Stimulated activated CD4-positive, alpha-beta T cell treated with anti-CD3 and anti-CD28 coated beads, Interleukin-2, amount 100 ng/mL, for 48 hours (primary cell): ENCODE measurements around the gene CYP27C1.

ENCODE experiments used
- DNase-seq, 2 donors: peaks; one replicate each; pipeline ENCODE4 v3.0.0-alpha.2; 2020

CYP27C1 gene

DNA sequence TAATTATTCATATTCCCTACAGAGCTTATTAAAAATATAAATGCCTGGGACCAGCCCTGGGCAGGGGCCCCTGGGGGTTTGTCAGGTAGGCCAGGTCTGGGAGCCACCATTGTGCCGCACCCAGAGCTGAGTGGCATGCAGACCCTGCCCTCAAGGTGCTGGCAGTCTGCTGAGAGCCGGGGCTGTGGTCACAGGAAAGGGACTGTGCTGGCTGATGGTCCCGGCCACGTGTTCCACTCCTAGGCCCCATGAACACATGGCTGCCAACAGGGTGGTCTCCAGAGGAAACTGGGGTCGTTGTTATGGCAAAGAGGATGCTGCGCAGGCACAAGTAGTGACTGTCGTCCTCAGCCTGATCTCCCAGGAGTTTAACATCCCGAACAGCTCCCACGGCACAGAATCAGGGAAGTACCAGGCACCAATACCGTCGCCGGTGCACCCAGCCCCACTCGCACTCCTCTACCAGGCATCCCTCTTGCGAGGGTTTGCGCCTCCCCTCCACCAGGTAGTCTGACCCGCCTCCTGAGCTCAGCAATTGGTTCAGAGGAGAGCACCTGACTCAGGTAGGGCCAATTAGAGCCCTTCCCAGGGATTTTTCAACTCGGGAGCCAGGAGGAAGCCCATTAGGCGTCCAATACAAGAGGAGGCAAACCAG lies 73.9 kb downstream of the CYP27C1 start:
- no peak for DNase-seq

DNA sequence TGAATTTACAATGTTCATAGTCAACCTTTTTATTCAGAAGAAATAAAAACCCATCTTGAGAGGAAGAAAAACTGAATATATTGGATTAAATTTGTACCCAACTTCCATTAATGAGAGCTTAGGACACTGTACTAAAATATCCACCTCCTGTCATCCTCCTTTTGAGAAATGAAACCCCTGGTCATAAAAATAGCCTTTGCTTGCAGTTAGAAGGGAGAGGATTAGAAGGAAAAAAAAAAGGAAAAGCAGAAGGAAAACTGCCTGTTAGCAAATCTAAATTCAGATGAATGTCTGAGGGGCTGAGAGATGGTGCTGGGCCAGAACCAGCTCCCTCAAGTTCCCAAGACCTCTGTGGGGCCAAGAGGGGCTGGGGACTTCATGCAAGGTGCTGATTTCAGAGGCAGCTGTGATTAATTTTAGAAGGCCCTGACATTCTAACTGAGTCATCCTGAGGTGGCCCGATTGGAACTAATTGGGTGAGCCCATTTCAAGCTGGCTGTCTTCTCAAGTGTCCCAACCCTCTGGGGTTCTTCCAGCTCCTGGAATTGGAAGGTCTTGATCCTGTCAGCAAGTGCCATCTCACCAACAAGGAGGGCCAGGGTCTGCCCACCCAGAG lies 74.7 kb downstream of the CYP27C1 start:
- no peak for DNase-seq

DNA sequence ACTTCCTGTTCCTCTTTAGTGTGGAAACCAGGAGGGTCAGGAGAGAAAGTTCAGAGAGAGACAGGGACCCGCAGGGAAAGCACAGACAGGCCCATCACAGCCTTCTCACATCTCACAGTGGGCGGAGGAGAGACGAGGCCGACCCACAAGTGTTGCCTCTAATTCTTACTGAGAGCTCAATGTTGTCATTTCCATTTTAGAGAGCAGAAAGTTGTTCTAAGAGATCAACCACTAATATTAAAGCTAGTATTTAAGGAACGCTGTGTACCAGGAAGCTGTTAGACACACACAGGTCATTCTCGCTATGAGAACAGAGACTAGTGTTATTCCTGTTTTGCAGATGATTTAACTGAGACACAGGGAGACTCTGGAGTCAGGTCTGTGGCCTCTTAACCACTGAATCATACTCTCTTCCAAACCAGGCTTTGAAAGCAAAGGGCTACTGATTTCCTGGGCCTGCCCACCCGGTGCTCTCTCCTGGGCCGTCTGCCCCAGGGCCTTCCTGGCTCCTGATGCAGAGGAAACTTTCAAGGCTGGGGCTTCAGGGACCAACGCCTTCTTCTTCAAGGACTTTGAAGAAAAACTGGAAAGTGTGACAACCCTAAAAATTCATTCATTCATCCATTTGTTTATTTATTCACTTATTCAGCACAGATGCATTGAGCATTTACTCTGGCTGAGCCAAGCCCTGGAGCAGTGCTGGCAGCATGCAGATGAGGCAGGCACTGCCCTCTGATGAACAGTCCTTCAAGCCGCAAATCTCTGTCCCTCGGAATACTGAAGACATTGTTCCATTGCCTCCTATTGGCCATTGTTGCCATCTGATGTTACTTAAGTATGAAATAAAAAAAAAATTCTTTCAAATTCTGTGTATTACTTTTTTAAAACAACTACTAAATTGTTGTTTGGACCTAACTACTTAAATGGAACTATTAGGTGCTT lies 76.0 kb downstream of the CYP27C1 start:
- DNase-seq = no peak

DNA sequence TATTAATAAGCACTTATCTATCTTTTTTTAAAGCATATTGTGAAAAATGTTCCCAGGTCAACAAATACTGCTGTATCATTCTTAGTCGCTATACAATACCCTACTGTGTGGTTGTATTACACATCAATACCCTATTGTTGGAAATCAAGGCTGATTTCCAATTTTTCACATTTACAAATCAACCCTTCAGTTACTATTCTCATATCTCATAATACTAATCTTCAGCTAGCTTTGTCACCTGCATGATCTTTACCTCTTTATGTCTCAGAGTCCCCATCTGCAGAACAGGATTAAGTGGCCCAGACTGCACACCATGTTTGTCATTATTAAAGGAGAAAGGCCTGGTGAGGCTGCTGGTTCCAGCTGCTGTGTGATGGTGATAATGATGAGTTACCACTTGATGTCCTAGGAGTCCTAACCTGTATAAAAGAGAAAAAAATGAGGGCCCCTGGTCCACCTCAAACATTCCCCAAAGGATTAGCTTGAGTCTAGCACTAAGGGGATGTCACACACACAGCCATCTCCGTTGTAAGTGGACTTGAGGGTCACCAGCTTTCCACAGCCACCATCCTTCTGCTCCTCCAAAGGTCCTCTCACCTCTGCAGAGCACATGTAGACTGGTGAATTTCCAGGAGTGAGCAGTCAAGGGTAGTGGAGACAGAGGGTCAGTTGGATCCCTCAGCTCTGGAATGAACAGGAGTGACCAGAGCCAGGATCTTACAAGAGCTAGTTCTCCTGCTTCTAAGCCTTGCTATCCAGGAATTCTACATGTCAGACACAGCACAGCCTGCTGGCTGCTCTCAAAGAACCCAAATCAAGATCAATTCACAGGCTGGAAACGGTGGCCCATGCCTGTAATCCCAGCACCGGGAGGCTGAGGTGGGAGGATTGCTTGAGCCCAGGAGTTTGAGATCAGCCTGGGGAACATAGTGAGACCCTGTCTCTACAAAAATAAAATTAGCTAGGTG lies 77.2 kb downstream of the CYP27C1 start:
- no peak for DNase-seq

DNA sequence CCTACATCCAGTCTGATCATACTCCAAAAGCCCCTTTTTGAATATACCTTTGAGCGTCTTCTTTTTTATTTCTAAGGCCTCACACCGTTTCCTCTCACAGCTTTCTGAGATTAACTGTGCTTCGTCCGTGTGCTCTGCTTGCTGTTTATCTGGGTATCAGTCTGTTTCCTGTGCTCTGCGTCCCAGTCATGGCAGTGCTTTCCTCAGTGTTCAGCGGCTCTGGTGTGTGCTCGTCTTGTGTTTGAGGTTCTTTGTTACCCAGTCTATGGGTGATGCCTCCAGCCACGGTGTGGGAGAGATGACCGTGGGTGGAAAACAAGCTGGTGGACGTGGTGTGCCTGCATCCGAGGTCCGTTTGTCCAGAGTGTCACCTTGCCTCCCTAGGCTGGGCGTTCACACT lies 79.6 kb downstream of the CYP27C1 start:
- no peak for DNase-seq

DNA sequence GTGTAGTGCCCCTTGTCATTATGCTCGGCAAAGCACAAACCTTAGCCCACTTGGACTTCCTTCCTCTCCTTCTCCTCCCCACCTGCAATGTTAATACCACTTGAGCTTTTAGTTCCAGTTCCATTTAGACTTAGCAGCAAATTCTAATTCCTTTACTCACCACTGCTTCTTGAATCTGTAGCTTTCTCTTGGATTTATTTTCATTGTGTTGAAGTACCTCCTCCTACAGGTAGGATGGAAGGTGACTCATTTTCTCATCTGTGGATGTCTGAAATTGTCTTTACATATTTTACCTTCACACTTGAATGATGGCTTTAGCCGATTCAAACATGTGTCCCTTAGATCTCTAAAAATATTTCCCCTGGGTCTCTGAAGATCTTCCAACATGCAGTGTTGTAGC lies 80.3 kb downstream of the CYP27C1 start:
- no peak for DNase-seq

DNA sequence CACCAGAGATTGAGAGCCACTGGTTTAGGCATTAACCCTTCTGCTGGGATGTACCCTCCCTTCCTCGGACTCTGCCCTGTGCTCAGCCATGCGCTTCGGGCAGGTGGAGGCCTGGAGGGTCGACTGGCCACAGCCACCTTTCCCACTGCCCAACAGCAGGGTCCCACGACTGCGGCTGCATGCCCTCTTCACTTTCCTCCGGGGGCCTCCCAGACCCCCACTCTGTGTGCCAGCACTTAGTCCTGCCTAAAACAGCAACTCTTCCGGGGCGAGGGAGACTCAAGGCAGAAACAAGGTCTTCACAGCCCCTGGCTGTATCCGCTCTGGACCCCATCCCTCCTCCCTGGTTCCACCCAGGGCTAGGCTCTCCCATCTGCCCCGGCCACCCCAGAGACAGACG lies 81.8 kb downstream of the CYP27C1 start:
- no peak for DNase-seq

DNA sequence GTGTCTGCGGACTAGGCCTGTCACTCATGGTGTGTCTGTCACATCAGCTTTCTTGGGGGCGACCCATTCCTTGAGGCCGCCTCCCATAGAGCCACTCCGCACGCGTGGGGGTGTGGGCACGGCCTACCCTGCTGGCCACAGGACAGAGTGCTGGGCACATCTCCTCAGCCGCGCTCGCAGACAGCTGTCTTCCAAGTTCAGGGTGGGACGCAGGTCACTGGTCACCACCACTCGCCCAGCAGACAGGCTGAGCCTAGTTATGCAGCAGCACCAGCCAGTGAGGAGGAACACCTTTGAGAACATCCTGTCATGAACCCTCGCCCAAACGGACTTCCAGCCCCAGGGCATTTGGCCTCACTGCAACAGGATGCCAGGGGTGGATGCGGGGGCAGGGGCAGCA lies 82.4 kb downstream of the CYP27C1 start:
- no peak for DNase-seq

DNA sequence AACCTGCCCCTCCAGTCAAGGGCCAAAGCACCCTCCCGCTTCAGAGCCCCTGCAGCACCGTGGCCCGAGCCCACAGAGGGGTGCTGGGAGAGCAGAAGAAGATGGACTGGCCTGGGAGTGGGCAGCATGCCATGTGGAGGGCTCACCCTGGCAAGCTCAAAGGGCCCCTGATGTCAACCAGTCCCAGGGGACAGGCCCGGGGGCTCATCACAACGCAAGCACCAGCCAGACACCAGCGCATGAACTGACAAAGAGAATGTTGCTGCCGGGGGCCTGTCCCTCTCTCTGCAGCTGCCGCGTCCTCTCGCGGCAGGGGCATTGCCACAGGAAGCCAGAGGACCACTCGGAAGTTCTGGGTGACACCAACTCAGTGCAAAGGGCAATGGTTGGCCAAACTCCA lies 82.9 kb downstream of the CYP27C1 start:
- DNase-seq = no peak

DNA sequence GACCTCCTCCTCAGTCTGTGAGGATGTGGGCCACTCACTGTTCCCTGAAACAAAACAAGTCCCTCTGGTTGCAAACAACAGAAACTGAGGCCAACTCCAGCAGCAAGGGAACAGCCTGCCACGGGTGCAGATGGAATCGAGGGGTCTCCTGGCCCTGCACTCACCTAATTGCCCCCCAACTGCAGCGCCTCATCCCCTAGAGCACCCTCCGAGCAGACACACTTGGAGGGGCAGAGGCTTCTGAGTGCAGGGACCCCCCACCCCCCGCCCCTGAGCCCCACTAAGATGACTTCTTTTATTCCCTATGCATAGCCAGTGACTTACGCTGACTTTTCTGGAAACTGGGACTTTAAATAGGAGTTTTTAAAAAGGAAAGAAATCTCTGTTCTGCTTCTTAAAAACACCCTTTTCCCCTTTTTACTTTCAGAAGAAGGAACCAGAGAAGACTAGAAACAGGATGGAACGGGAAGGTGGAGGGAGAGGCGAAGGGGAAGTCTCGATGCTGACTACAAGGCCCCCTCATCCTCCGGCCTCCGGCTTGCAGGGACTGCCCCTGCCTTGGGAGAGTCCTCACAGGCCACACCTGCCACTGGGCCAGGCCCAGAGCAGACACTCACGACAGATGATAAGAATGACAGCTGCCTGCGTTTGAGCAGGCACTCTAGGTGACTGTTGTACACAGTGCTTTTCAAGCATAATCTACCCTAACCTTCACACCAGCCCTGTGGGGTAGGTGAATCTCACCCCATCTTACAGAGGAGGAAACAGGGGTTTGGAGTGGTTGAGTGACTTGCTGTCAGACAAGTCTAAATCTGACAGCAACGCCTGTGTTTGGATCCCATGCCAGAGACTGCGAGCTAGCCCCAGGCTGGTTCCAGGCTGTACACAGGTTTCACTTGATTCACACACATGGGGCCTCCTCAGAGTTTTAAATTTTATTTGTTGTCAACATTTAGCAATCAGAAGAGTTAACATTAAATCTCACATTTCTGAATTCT lies 85.0 kb downstream of the CYP27C1 start:
- no peak for DNase-seq

DNA sequence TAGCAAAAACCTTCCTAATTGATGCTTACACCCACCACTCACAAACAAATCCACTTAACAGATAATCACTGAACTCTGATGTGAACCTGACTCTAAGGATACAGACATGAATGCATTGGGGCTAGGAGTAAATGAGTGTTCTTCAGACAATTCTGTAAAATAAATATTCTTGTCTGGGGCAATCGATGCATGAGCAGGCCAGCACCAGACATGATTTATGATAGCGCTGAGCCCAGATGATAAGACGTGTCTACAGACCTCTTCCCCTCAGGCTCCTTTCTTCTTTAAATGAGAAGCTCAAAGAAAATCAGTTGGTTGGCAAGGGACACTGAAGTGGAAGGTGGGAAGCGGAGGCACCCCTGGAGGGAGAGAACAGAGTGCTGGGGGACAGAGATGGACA lies 85.9 kb downstream of the CYP27C1 start:
- DNase-seq = no peak
